ENCODE results near the gene LGALS12. TPM values are rescaled to one million over a fixed set of nuclear protein-coding genes. Genes with fewer than 3 reads are reported as not detected.
A peak's percentile ranks its signal among the peaks of the same experiment; 100 is the strongest.
"Not testable (repeated sequence)": the region's sequence is repeated elsewhere in the genome, so short reads cannot be mapped to it uniquely, and the experiment has no call there.

Gene LGALS12
- total and polyA plus RNA-seq, 12 donors: 0.11 to 15.5 (median 0.41) TPM; not detected in 1

DNA sequence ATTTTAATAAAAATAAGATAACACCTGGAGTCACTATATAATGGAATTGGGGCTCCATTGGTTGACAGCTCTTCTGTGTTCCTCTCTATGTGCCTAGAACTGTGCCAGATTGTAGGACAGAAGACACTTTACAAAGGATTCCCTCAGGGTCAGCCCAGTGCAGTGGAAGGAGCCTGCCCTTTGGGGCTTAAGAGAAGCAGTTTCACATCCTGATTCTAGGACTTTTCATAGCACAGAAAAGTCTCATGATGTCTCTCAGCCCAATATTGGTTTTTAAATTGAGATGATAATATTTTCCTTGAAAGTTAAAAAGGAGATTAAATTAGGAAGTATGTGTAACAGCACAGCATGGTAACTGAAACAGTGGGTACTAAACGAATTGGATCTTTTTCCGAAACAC, 37.8 kb downstream of the LGALS12 start:
- no peak overlapping the region for H3K27ac ChIP-seq
- H3K36me3 ChIP-seq (replicated peaks in 1 of 2): no peaks in the 10 kb centered on the region
- H3K27me3 ChIP-seq: no peaks in the 10 kb centered on the region
- intact Hi-C loops (cut with DNase I): no loop called here
- 67 to 85% (median 81%) methylated on average over 2 of the region's 2 CpGs for WGBS, 4 donors
- H3K9me3 ChIP-seq (replicated peaks in 1 of 3): no peaks in the 10 kb centered on the region
- no peak for DNase-seq
- no peak overlapping the region for H3K4me3 ChIP-seq
- H3K4me1 ChIP-seq (replicated peaks in 1 of 2): no peaks in the 10 kb centered on the region
- no peak for TF ChIP-seq POLR2A (IDR thresholded peaks at IDR 0.05)
- TF ChIP-seq, protein P1, sequence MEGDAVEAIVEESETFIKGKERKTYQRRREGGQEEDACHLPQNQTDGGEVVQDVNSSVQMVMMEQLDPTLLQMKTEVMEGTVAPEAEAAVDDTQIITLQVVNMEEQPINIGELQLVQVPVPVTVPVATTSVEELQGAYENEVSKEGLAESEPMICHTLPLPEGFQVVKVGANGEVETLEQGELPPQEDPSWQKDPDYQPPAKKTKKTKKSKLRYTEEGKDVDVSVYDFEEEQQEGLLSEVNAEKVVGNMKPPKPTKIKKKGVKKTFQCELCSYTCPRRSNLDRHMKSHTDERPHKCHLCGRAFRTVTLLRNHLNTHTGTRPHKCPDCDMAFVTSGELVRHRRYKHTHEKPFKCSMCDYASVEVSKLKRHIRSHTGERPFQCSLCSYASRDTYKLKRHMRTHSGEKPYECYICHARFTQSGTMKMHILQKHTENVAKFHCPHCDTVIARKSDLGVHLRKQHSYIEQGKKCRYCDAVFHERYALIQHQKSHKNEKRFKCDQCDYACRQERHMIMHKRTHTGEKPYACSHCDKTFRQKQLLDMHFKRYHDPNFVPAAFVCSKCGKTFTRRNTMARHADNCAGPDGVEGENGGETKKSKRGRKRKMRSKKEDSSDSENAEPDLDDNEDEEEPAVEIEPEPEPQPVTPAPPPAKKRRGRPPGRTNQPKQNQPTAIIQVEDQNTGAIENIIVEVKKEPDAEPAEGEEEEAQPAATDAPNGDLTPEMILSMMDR (IDR thresholded peaks at IDR 0.05): no peak

DNA sequence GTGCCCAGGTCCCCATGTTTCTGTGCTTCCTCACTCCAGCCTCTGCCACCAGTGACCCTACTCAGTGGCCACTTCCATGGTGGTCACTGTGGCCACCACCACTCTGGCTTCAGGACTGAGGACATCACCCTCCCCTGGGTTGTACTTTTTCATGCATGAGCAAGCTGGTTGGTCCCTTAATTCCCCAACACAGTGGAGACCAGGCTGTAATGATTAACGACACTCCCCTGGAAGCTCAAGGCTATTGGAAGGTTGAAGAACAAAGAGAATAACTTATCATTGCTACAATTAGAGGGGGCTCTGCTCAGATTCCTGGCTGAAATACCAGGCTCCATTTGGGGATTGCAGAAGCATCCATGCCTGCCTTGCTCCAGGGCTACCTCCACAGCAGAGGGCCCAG, 41.2 kb downstream of the LGALS12 start:
- H3K4me3 ChIP-seq: no peak overlapping the region
- no peaks in the 10 kb centered on the region for H3K27me3 ChIP-seq
- intact Hi-C loops (cut with DNase I): no loop called here
- H3K27ac ChIP-seq: no peak overlapping the region
- H3K4me1 ChIP-seq (replicated peaks in 1 of 2): no peaks in the 10 kb centered on the region
- H3K36me3 ChIP-seq (replicated peaks in 1 of 2): no peaks in the 10 kb centered on the region
- H3K9me3 ChIP-seq (replicated peaks in 1 of 3): no peaks in the 10 kb centered on the region
- peak in 1 of 7 donors; percentile 11 for DNase-seq
- WGBS, 4 donors: 60 to 76% (median 67%) methylated on average over 1 of the region's 1 CpG
- TF ChIP-seq POLR2A (IDR thresholded peaks at IDR 0.05): no peak
- TF ChIP-seq, protein P1 (IDR thresholded peaks at IDR 0.05): no peak

DNA sequence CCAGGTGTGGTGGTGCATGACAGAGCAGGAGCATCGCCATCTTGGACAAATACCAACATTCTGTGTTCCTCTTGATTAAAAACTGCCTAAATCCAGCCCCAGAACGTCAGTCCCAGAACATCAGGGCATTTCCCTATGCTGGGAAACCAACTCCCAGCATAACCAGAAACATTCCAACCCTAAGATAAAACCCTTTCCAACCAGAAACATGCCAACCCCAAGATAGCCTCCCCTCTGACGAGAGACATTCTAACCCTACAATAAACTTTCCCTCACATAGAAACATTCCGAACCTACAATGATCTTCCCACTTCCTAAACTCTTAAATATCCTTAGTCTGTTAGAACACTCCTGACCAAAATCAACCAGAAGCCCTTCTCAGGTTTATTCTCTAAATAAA, 42.3 kb downstream of the LGALS12 start:
- Histone ChIP-seq H3K36me3 (replicated peaks in 1 of 2) (no peaks in the 10 kb centered on the region), H3K9me3 (replicated peaks in 1 of 3) (no peaks in the 10 kb centered on the region), H3K27ac (no peak overlapping the region), H3K4me3 (no peak overlapping the region), H3K4me1 (replicated peaks in 1 of 2) (no peaks in the 10 kb centered on the region), H3K27me3 (no peaks in the 10 kb centered on the region)
- DNase-seq: no peak
- TF ChIP-seq, protein P1 (IDR thresholded peaks at IDR 0.05): no peak
- no peak for TF ChIP-seq POLR2A (IDR thresholded peaks at IDR 0.05)
- intact Hi-C loops (cut with DNase I): no loop called here
- 67 to 81% (median 76%) methylated on average over 4 of the region's 4 CpGs for WGBS, 4 donors

DNA sequence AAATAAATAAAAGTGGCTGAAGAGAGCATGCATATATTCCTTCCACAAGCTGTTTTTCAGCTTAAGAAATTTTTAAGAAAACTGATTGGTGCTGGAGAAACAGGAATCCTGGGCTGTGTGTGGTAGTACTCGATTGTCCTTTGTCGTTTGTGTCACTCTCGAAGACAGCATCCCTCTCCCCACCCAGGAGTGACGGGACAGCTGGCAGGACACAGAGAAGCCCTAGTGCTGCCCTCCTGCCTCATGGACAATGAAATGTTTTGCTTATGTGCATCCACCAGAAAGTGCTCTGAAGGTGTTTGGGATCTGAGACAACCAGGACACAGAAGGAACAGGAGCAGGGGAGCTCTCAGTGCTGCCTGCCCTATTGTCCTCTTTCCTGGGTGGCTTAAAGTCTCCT, 43.5 kb downstream of the LGALS12 start:
- Histone ChIP-seq H3K4me1 (replicated peaks in 1 of 2) (no peaks in the 10 kb centered on the region), H3K4me3 (no peak overlapping the region), H3K27ac (no peak overlapping the region), H3K36me3 (replicated peaks in 1 of 2) (no peaks in the 10 kb centered on the region), H3K27me3 (no peaks in the 10 kb centered on the region), H3K9me3 (replicated peaks in 1 of 3) (no peaks in the 10 kb centered on the region)
- TF ChIP-seq POLR2A (IDR thresholded peaks at IDR 0.05): no peak
- TF ChIP-seq, protein P1 (IDR thresholded peaks at IDR 0.05): no peak
- WGBS, 4 donors: 79 to 86% (median 81%) methylated on average over 4 of the region's 4 CpGs
- intact Hi-C loops (cut with DNase I): no loop called here
- DNase-seq: peak in 1 of 7 donors; percentile 25

DNA sequence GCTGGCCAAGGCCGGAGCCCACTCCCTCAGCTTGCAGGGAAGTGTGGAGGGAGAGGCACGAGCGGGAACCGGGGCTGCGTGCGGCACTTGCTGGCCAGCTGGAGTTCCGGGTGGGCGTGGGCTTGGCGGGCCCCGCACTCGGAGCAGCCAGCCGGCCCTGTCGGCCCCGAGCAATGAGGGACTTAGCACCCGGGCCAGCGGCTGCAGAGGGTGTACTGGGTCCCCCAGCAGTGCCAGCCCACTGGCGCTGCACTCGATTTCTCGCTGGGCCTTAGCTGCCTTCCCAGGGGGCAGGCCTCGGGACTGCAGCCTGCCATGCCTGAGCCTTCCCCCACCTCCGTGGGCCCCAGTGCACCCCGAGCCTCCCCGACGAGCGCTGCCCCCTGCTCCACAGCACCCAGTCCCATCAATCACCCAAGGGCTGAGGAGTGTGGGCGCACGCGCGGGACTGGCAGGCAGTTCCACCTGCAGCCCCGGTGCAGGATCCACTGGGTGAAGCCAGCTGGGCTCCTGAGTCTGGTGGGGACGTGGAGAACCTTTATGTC, 44.3 kb downstream of the LGALS12 start:
- H3K27me3 ChIP-seq; H3K9me3 ChIP-seq (replicated peaks in 1 of 3); H3K4me3 ChIP-seq; H3K4me1 ChIP-seq (replicated peaks in 1 of 2); intact Hi-C loops (cut with DNase I); H3K27ac ChIP-seq; H3K36me3 ChIP-seq (replicated peaks in 1 of 2): not testable (repeated sequence)
- WGBS, 4 donors: 87 to 95% (median 90%) methylated on average over 6 to 31 of the region's 31 CpGs
- DNase-seq: peak in 1 of 7 donors; percentile 24
